Activated B cell treated with CpG ODN at 0.5 μM for 24 hours (primary cell): ENCODE results near the gene S100P. TPM values are rescaled to one million over a fixed set of nuclear protein-coding genes. Genes with fewer than 3 reads are reported as not detected.
A peak's percentile ranks its signal among the peaks of the same experiment; 100 is the strongest.
"Not testable (repeated sequence)": the region's sequence is repeated elsewhere in the genome, so short reads cannot be mapped to it uniquely, and the experiment has no call there.

Experiments
- ATAC-seq: fragments of 200-7000 bp; cut with Tn5 transposase; one replicate; pipeline ENCODE4 v1.10.0; 2021; ENCODE audit warnings: low read depth, mild to moderate bottlenecking, moderate library complexity
- CTCF ChIA-PET: fragments of 350-600 bp; sonication (Branson Sonifier 250); formaldehyde crosslinking; loops from one replicate; lab custom pipeline; 2021; ENCODE audit warnings: antibody characterized with exemption; lab: Charles Lee
- POLR2A ChIA-PET: fragments of 350-600 bp; sonication (Branson Sonifier 250); formaldehyde crosslinking; loops from one replicate; lab custom pipeline; 2021; ENCODE audit warnings: antibody characterized with exemption; lab: Charles Lee
- DNase-seq: peaks from one replicate; pipeline ENCODE4 v3.0.0; 2022
- H3K27ac Mint-ChIP-seq: one replicate; pipeline ENCODE4 v1.8.0; 2020; ENCODE audit warnings: mixed read lengths
- H3K27me3 Mint-ChIP-seq: one replicate; pipeline ENCODE4 v1.8.0; 2021; ENCODE audit warnings: mixed read lengths
- H3K36me3 Mint-ChIP-seq: one replicate; pipeline ENCODE4 v1.8.0; 2021; ENCODE audit warnings: low read depth, mixed read lengths
- H3K4me1 Mint-ChIP-seq: one replicate; pipeline ENCODE4 v1.8.0; 2021; ENCODE audit warnings: mixed read lengths
- H3K4me3 Mint-ChIP-seq: one replicate; pipeline ENCODE4 v1.8.0; 2020; ENCODE audit warnings: mild to moderate bottlenecking, mixed read lengths
- H3K9me3 Mint-ChIP-seq: one replicate; pipeline ENCODE4 v1.8.0; 2020; ENCODE audit warnings: mixed read lengths
- CTCF ChIP-seq: fragments of 200-600 bp; IDR thresholded peaks from one replicate; pipeline ENCODE4 v1.8.0; 2022; ENCODE audit warnings: antibody characterized with exemption, mild to moderate bottlenecking
- intact Hi-C: fragments of 100-400 bp; cut with micrococcal nuclease; formaldehyde crosslinking; loops from one replicate; pipeline ENCODE4 v1.15.1; 2024
- total RNA-seq: library from RNA; stranded (reverse); gene quantifications from 2 replicates; pipeline ENCODE4 v1.2.3, GENCODE V29; 2022

S100P gene
- total RNA-seq, 1 donor from 2014 or later = not detected

DNA sequence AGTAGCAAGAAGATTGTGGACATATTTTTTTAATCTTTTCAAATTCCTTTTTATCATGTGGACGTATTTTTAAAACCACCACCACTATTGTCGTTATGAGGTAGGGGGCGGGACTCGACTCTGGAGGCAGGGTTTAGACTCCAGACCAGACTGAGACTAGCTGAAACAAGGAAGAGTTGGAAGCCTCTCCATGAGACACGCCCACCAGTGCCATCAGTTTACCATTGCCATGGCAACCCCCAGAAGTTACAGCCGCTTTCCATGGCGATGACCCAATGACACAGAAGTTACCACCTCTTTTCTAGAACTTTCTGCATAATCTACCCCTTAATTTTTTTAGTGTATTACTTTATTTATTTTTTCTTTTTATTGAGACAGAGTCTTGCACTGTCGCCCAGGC is 44.5 kb upstream of the S100P start:
- no peak overlapping the region for H3K4me3 Mint-ChIP-seq
- H3K36me3 Mint-ChIP-seq = no peaks in the 10 kb centered on the region
- intact Hi-C loops = no loop called here
- ChIA-PET POLR2A (no interaction called here), CTCF (no interaction called here)
- no peak overlapping the region for H3K27ac Mint-ChIP-seq
- no peak for TF ChIP-seq CTCF
- no peaks in the 10 kb centered on the region for H3K27me3 Mint-ChIP-seq
- ATAC-seq (no peak), DNase-seq (no peak)
- no peaks in the 10 kb centered on the region for H3K4me1 Mint-ChIP-seq
- no peaks in the 10 kb centered on the region for H3K9me3 Mint-ChIP-seq

DNA sequence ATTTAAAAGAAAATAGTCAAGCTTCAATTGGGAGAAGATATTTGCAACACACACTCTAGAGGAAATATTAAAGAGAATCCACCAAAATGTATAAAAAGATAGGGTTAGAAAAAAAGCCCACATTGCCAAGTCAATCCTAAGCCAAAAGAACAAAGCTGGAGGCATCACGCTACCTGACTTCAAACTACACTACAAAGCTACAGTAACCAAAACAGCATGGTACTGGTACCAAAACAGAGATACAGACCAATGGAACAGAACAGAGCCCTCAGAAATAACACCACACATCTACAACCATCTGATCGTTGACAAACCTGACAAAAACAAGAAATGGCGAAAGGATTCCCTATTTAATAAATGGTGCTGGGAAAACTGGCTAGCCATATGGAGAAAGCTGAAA is 39.5 kb upstream of the S100P start:
- H3K36me3 Mint-ChIP-seq, H3K9me3 Mint-ChIP-seq, H3K4me3 Mint-ChIP-seq, H3K4me1 Mint-ChIP-seq, CTCF ChIA-PET, ATAC-seq, DNase-seq, H3K27ac Mint-ChIP-seq, H3K27me3 Mint-ChIP-seq, intact Hi-C loops: not testable (repeated sequence)
- POLR2A ChIA-PET = interaction anchor here (0.6 to 0.9 kb wide), 2 partner anchors 10 to 14 kb away, joined by 3 to 5 read pairs; partner anchors contain the start of gene MRFAP1

- POLR2A ChIA-PET, H3K36me3 Mint-ChIP-seq, ATAC-seq: not testable (repeated sequence)
Measured at GRCh38 chr4:6655291-6655690, 38.4 kb upstream of the S100P start.

DNA sequence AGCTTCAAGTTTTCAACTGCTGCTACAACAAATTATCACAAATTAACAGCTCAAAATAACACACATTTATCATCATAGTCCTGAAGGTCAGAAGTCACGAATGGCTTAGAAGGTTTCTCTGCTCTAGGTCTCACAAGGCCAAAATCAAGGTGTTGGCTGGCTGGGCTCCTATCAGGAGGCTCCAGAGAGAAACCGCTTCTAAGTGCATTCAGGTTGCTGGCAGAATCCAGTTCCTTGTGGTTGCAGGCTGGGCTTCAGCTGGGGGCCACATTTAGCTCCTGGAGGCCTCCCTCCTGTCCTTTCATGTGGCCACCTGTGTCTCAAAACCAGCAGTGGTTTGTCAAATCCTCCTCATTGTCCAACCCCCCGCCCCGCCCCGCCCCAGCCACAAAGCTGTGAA is 37.8 kb upstream of the S100P start:
- intact Hi-C loops = no loop called here
- peaks cover 9% of the 10 kb centered on the region for H3K27me3 Mint-ChIP-seq
- POLR2A ChIA-PET = no interaction called here
- DNase-seq (no peak), ATAC-seq (no peak)
- CTCF ChIA-PET = interaction anchor here (0.6 kb wide), 1 partner anchor 405 kb away, joined by 3 read pairs; no protein-coding TSS in a partner anchor
- TF ChIP-seq CTCF = no peak
- no peak overlapping the region for H3K27ac Mint-ChIP-seq
- H3K9me3 Mint-ChIP-seq = no peaks in the 10 kb centered on the region
- peaks cover 3% of the 10 kb centered on the region for H3K4me1 Mint-ChIP-seq
- H3K36me3 Mint-ChIP-seq = no peaks in the 10 kb centered on the region
- H3K4me3 Mint-ChIP-seq = no peak overlapping the region

More at GRCh38 chr4:6655291-6655690, 38.4 kb upstream of the S100P start:
- H3K4me3 Mint-ChIP-seq, CTCF ChIA-PET, H3K27ac Mint-ChIP-seq, H3K9me3 Mint-ChIP-seq, H3K27me3 Mint-ChIP-seq, H3K4me1 Mint-ChIP-seq, DNase-seq, intact Hi-C loops: not testable (repeated sequence)

DNA sequence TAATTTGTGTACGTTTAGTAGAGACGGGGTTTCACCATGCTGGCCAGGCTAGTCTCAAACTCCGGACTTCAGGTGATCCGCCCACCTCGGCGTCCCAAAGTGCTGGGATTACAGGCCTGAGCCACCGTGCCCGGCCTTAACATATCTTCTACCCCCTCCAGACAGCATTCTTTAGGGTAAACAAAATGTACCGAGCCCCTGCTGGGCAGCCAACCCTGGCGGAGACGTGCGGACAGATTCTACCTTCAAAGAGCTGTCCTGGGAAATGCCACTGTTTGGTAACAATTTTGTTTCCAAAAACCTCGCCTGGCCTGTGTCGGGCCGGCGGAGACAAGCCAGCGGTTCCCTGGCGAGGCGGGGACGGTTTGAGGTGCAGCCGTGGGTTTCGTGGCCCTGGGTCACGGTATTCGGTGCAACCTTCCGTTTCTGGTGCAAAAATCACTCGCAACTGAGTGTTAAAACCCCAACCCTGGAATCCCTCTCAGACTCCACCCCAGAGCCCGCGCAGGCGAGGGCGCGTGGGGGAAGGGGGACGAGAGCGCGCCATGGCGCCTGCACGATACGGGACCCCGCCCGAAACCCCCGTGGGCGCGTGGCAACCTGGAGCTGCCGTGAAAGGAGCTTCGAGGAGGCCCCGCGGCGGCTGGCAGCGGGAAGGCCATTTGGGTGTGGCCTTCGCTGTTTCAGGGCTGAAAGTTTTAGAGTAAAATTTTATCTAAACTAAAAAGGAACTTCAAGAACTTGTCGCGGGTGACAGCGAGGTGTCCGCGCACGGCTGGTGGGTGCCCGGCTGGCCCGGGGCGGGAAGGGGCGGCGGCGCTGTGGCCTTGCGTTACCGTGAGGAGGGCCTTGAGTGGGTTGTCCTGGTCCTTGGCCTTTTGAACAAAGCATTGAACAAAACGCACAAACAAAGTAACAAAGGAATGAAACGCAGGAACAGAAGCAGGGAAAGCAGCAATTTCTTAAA is 36.2 kb upstream of the S100P start:
- H3K4me3 Mint-ChIP-seq = no peak overlapping the region
- POLR2A ChIA-PET = interaction anchor here (1.0 to 3.1 kb wide), 2 partner anchors 16 to 52 kb away, joined by 4 to 29 read pairs; partner anchors contain the start of gene MRFAP1
- intact Hi-C loops = loop anchor here (2.0 kb wide), 1 partner anchor 17 kb away; the partner anchor contains the start of gene MRFAP1
- H3K4me1 Mint-ChIP-seq = peaks cover 3% of the 10 kb centered on the region
- no peak for TF ChIP-seq CTCF
- H3K36me3 Mint-ChIP-seq = no peaks in the 10 kb centered on the region
- H3K27me3 Mint-ChIP-seq = peaks cover 16% of the 10 kb centered on the region
- no peak for DNase-seq
- CTCF ChIA-PET = no interaction called here
- no peak for ATAC-seq
- H3K27ac Mint-ChIP-seq = no peak overlapping the region
- H3K9me3 Mint-ChIP-seq = no peaks in the 10 kb centered on the region

- Mint-ChIP-seq H3K27me3 (peaks cover 18% of the 10 kb centered on the region), H3K4me3 (peak overlapping the region; percentile 71), H3K9me3 (no peaks in the 10 kb centered on the region), H3K36me3 (no peaks in the 10 kb centered on the region), H3K27ac (no peak overlapping the region), H3K4me1 (peaks cover 3% of the 10 kb centered on the region)
- ChIA-PET CTCF (no interaction called here), POLR2A (interaction anchor here (1.0 to 3.1 kb wide), 4 partner anchors 12 to 51 kb away, joined by 3 to 29 read pairs (median 8); partner anchors contain the start of gene MRFAP1)
- ATAC-seq (no peak), DNase-seq (no peak)
- TF ChIP-seq CTCF = no peak
- intact Hi-C loops = loop anchor here (2.0 kb wide), 1 partner anchor 17 kb away; the partner anchor contains the start of gene MRFAP1
Measured at GRCh38 chr4:6658209-6658595, 35.5 kb upstream of the S100P start.
